Measurements from ENCODE around the gene ZNF460. TPM values are rescaled to one million over a fixed set of nuclear protein-coding genes. Genes with fewer than 3 reads are reported as not detected.

Gene ZNF460
- total and polyA plus RNA-seq, 2 of the 13 experiments (the other 11 are each of a cell fraction or from before 2014, with no cell fraction given) = 14.5 to 44.8 TPM

DNA sequence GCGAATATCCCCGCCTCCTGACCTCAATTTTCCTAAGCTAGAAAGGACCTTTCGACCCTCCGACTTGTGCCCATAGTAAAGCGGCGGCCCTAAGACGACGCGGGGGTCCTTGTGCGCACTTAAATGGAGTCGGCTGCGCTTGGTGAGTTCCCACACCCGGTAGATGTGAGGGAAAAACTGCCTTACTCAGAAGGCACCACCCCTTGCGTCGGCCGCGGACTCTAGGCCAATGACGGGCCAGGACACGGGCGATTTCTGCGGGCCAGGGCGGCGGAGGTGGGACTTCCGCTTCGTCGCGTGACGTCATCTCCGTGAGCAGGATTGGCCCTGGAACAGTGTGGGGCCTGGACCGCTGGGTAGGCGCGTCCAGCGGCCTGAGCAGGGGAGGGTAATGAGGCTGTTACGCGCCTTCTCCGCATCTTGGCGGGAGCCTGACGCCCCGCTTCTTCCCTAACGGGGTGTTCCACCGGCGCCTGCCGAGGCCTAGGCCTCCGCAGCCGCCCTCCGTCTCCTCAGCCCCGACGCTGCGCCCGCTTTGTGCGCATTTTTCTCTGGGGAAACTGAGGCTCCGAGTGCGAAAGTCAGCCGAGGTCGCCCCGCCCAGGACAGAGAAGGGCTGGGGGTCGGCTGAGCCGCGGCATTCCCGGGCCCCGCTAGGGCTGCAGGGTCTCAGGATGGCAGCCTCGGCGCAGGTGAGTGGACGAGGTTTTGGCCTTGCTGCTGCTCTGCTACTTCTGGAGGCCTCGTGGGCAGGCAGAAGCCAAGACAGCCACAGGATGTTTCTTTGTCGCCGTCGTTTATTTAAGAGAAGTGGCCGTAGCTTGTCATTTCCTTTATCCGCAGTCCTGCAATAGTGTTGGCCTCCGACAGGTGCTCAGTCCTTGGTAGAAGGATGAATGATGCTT, 40.1 kb downstream of the ZNF460 start, which contains the start of gene ZNF543 (continued):
- TF ChIP-seq SAFB2 (CRISPR knock-in tag; IDR thresholded peaks at IDR 0.05; ENCODE audit: borderline replicate concordance, low read depth) (no peak), SUZ12 (IDR thresholded peaks at IDR 0.05; ENCODE audit: low read depth, low read length) (no peak), ZSCAN30 (CRISPR knock-in tag; IDR thresholded peaks at IDR 0.05) (no peak), NFYB (CRISPR knock-in tag; IDR thresholded peaks at IDR 0.05) (peak; percentile 80), ZNF570 (CRISPR knock-in tag; IDR thresholded peaks at IDR 0.05; ENCODE audit: borderline replicate concordance) (no peak), NCOA2 (CRISPR knock-in tag; IDR thresholded peaks at IDR 0.05) (no peak), ZNF101 (CRISPR knock-in tag; IDR thresholded peaks at IDR 0.05; ENCODE audit: borderline replicate concordance, low read depth) (no peak), MAFF (IDR thresholded peaks at IDR 0.05; ENCODE audit: low read depth, low read length) (no peak), SRSF1 (optimal IDR thresholded peaks at IDR 0.05; ENCODE audit: low read depth, low read length) (peak; percentile 76), NCOR1 (IDR thresholded peaks at IDR 0.05; ENCODE audit: borderline replicate concordance, low read length) (no peak), MYNN (CRISPR knock-in tag; IDR thresholded peaks at IDR 0.05; ENCODE audit: low read depth) (0 out of 2 replicates have a peak, but pooled peaks have one; percentile 23), RARG (CRISPR knock-in tag; IDR thresholded peaks at IDR 0.05; ENCODE audit: low read depth) (no peak), MED13 (CRISPR knock-in tag; IDR thresholded peaks at IDR 0.05) (no peak), SRF (IDR thresholded peaks at IDR 0.05; ENCODE audit: low read depth, low read length) (no peak), U2AF2 (IDR thresholded peaks at IDR 0.05; ENCODE audit: low read depth, low read length) (no peak), ZBTB1 (CRISPR knock-in tag; IDR thresholded peaks at IDR 0.05; ENCODE audit: borderline replicate concordance) (no peak)
- TF ChIP-seq, protein P1, sequence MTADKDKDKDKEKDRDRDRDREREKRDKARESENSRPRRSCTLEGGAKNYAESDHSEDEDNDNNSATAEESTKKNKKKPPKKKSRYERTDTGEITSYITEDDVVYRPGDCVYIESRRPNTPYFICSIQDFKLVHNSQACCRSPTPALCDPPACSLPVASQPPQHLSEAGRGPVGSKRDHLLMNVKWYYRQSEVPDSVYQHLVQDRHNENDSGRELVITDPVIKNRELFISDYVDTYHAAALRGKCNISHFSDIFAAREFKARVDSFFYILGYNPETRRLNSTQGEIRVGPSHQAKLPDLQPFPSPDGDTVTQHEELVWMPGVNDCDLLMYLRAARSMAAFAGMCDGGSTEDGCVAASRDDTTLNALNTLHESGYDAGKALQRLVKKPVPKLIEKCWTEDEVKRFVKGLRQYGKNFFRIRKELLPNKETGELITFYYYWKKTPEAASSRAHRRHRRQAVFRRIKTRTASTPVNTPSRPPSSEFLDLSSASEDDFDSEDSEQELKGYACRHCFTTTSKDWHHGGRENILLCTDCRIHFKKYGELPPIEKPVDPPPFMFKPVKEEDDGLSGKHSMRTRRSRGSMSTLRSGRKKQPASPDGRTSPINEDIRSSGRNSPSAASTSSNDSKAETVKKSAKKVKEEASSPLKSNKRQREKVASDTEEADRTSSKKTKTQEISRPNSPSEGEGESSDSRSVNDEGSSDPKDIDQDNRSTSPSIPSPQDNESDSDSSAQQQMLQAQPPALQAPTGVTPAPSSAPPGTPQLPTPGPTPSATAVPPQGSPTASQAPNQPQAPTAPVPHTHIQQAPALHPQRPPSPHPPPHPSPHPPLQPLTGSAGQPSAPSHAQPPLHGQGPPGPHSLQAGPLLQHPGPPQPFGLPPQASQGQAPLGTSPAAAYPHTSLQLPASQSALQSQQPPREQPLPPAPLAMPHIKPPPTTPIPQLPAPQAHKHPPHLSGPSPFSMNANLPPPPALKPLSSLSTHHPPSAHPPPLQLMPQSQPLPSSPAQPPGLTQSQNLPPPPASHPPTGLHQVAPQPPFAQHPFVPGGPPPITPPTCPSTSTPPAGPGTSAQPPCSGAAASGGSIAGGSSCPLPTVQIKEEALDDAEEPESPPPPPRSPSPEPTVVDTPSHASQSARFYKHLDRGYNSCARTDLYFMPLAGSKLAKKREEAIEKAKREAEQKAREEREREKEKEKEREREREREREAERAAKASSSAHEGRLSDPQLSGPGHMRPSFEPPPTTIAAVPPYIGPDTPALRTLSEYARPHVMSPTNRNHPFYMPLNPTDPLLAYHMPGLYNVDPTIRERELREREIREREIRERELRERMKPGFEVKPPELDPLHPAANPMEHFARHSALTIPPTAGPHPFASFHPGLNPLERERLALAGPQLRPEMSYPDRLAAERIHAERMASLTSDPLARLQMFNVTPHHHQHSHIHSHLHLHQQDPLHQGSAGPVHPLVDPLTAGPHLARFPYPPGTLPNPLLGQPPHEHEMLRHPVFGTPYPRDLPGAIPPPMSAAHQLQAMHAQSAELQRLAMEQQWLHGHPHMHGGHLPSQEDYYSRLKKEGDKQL (CRISPR knock-in tag; IDR thresholded peaks at IDR 0.05; ENCODE audit: low read depth) = no peak
- TF ChIP-seq, protein P2, sequence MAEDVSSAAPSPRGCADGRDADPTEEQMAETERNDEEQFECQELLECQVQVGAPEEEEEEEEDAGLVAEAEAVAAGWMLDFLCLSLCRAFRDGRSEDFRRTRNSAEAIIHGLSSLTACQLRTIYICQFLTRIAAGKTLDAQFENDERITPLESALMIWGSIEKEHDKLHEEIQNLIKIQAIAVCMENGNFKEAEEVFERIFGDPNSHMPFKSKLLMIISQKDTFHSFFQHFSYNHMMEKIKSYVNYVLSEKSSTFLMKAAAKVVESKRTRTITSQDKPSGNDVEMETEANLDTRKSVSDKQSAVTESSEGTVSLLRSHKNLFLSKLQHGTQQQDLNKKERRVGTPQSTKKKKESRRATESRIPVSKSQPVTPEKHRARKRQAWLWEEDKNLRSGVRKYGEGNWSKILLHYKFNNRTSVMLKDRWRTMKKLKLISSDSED (CRISPR knock-in tag; IDR thresholded peaks at IDR 0.05) = 0 out of 2 replicates have a peak, but pooled peaks have one; percentile 31
- TF ChIP-seq, protein P3, sequence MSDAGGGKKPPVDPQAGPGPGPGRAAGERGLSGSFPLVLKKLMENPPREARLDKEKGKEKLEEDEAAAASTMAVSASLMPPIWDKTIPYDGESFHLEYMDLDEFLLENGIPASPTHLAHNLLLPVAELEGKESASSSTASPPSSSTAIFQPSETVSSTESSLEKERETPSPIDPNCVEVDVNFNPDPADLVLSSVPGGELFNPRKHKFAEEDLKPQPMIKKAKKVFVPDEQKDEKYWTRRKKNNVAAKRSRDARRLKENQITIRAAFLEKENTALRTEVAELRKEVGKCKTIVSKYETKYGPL (CRISPR knock-in tag; IDR thresholded peaks at IDR 0.05) = no peak
- TF ChIP-seq, protein P4, sequence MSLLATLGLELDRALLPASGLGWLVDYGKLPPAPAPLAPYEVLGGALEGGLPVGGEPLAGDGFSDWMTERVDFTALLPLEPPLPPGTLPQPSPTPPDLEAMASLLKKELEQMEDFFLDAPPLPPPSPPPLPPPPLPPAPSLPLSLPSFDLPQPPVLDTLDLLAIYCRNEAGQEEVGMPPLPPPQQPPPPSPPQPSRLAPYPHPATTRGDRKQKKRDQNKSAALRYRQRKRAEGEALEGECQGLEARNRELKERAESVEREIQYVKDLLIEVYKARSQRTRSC (CRISPR knock-in tag; IDR thresholded peaks at IDR 0.05; ENCODE audit: low read depth) = no peak
